GM12865 (cell line): ENCODE data around the gene TRABD2B.

Source experiments
- DNase-seq: peaks from one replicate; pipeline ENCODE4 v3.0.0; 2010; ENCODE audit warnings: low read depth
- H3K4me3 ChIP-seq: 2 replicates; pipeline ENCODE4 v1.5.1; 2011; ENCODE audit warnings: mild to moderate bottlenecking, low read depth, low read length, control low read depth
- CTCF ChIP-seq: IDR thresholded peaks from 2 replicates; pipeline ENCODE4 v1.5.1; 2011; ENCODE audit warnings: low read length, control low read depth, low read depth, inconsistent platforms; ENCODE audit not compliant: insufficient read depth; ENCODE audit errors: missing control alignments

TRABD2B gene

GRCh38 chr1:48022306-48022705 lies 25.1 kb upstream of the TRABD2B start:
- no peak for DNase-seq
- no peak for TF ChIP-seq CTCF
- H3K4me3 ChIP-seq = no peak overlapping the region

DNA sequence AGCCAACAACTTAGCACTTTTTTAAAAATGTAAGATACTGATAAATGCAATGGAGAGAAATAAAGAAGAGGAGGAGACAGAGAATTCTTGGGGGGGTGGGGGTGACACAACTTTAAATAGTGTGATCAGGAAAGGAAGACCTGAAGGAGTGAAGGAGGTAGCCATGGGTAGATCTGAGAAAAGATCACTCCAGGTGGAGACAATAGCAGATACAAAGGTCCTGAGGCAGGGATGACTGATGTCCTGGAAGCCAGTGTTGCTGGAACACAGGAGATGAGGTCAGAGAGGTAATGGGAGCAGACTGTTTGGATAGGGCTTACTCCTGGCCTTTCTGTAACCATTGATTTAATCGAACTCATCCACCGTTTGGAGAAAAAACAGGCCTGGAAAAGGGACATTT lies 24.6 kb upstream of the TRABD2B start:
- no peak overlapping the region for H3K4me3 ChIP-seq
- no peak for DNase-seq
- no peak for TF ChIP-seq CTCF

DNA sequence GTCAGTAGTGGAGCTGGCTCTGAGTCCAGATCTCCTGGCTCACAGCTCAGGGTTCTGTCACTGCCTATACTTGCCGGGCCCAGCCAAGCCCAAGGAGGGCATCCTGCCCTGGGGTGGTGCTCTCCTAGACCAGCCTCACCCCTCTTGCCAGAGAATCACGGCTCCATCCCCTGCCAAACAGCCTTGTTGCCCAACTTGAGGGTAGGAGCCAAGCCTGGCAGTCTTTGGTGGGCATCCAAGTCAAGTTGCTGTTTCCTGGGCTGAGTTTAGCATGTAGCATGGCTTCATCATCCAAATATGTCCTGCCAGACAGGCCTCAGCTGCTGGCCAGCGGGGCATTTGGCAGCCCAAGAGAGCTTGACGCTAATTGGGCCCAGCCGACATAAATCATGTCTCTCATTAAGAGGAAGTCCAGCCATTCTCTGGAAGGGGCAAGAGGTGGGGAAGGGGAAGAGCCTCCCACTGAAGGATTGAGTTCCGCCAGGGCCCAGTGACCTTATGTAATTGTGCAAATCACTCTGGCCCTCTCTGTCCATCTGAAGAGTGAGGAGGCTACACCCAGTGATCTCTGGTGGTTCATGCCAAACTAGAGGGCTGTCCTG lies 22.6 kb upstream of the TRABD2B start:
- no peak overlapping the region for H3K4me3 ChIP-seq
- no peak for TF ChIP-seq CTCF
- DNase-seq = no peak

DNA sequence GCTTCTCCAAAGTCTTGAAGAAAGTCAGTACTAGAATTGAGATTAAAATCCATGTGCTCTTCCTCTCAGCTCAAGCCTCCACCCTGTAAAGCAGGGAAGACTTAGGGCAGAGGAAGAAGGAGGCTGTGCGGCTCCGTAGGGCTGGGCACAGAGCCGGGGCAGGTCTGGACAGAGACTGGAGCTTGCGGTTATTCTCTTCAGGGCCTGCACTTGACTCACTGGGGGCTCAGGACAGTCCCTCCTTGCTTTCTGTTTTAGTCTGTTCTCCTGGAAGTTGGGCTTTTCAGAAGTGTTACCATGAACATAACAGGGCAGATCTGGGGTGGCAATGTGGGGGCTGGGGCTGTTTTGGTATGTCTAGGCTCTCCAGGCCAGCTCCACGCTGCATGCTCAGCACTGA lies 21.6 kb upstream of the TRABD2B start:
- no peak for TF ChIP-seq CTCF
- H3K4me3 ChIP-seq = no peak overlapping the region
- DNase-seq = no peak

- no peak for TF ChIP-seq CTCF
- no peak for DNase-seq
- H3K4me3 ChIP-seq = no peak overlapping the region
Observed at GRCh38 chr1:48017716-48018115, 20.5 kb upstream of the TRABD2B start.

- DNase-seq = no peak
- TF ChIP-seq CTCF = no peak
Observed at GRCh38 chr1:48016515-48016914, 19.3 kb upstream of the TRABD2B start.

GRCh38 chr1:48013270-48013669 lies 16.1 kb upstream of the TRABD2B start:
- DNase-seq = no peak
- TF ChIP-seq CTCF = no peak
- no peak overlapping the region for H3K4me3 ChIP-seq

More at GRCh38 chr1:48016515-48016914, 19.3 kb upstream of the TRABD2B start:
- no peak overlapping the region for H3K4me3 ChIP-seq
